Omental fat pad (tissue), 4 donors: ENCODE measurements around the gene C6orf47. TPM values are rescaled to one million over a fixed set of nuclear protein-coding genes. Genes with fewer than 3 reads are reported as not detected.

Experiments used
- ATAC-seq: fragments of 150-250 bp; one replicate; pipeline ENCODE4 v1.9.1; 2016; ENCODE audit warnings: mild to moderate bottlenecking, moderate library complexity; ENCODE audit not compliant: low FRiP score
- DNase-seq: peaks from one replicate; pipeline ENCODE4 v3.0.0-alpha.2; 2019; ENCODE audit warnings: low spot score
- total RNA-seq, 4 donors: library from RNA; depleted of rRNA; stranded (reverse); fragments of >200 nt; gene quantifications; one replicate each; pipeline ENCODE4 v1.1.0, GENCODE V29; 2016
- TF ChIP-seq, protein P1 (sequence below), 3 donors: fragments of 450-650 bp; IDR thresholded peaks; one replicate each; pipeline ENCODE4 v1.5.1; 2016 to 2017; ENCODE audit warnings: antibody characterized with exemption in 3 of 3, mild to moderate bottlenecking in 3 of 3, moderate library complexity in 2 of 3

The C6orf47 gene
- total RNA-seq, 4 donors from 2014 or later = 16.8 to 24.7 (median 21.2) TPM

DNA sequence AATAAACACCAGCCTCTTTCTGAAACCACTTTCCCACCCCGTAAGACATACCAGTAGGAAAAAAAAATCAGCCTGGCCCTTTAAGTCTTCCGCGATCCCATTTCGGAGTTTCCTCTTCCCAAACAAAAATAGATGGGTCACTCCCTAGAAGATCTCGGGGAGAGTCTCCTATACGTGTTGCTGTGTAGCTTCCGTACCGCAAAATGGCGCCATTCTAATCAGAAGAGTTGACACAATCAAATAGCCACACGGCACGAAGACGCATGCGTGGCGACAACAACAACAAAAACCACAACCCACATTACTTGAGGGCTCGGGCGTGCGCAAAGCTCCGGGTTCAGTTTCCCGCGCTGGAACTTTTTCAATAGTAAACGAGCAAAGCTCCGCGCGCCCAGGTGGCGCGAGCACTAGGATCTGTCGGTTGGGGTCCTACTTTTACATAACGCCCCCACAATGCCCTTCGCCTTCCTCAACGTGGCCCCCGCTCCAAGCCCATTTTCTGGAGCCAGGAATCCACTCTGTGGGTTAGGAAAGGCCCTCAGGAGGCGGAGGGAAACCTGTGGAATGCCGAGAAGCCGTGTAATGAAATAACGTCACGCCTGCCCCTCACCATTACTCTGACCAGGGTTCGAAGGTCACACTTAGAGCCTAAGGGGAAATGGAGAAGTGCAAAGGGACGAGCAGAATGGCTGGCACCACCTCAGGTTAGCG lies 4.4 kb upstream of the C6orf47 start, which contains the start of gene GPANK1:
Gene GPANK1 (minus strand): TSS at position 208 of the 711 bp plus-strand sequence. CDS start 519 bp downstream, outside the sequence.
- peak; percentile 43 for ATAC-seq
- TF ChIP-seq, protein P1, sequence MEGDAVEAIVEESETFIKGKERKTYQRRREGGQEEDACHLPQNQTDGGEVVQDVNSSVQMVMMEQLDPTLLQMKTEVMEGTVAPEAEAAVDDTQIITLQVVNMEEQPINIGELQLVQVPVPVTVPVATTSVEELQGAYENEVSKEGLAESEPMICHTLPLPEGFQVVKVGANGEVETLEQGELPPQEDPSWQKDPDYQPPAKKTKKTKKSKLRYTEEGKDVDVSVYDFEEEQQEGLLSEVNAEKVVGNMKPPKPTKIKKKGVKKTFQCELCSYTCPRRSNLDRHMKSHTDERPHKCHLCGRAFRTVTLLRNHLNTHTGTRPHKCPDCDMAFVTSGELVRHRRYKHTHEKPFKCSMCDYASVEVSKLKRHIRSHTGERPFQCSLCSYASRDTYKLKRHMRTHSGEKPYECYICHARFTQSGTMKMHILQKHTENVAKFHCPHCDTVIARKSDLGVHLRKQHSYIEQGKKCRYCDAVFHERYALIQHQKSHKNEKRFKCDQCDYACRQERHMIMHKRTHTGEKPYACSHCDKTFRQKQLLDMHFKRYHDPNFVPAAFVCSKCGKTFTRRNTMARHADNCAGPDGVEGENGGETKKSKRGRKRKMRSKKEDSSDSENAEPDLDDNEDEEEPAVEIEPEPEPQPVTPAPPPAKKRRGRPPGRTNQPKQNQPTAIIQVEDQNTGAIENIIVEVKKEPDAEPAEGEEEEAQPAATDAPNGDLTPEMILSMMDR (IDR thresholded peaks at IDR 0.05) = no peak
- peak; percentile 78 for DNase-seq

DNA sequence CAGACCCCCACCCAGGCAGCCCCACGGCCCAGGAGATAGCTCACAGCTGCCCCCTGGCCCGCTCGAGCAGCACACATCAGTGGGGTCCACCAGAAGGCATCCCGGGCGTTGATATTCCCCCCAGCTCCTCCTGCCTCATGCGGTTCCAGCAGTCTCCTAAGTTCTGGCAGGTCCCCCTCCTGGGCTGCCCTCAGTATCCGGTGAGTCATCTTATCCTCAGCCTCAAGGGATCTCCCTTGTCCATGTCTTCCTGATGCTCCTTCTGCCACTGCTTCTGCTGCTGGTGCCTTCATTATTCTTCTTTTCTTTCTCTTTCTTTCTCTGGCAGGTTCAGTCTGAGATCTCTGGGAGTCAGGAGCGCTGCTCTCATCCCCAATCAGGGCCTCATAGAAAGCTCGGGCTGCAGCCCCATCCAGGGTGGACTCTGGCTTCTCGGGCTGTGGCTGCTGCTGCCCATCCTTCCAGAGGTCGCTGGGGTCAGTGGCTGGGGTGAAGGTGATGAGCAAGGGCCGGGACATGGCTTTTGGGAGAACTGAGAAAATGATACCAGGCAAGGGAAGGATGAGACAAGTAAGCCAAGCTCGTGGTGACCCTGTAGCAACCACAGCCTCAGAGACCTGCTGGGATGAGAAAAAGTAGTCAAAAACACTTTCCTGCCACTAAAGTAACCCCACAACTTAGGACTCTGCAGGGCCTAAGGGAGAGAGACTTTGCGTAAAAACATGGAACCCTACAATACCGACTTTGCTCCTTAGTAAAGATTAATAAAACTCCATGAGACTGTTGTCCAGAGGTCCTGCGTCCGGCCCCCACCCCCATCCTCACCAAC lies 3.6 kb upstream of the C6orf47 start:
- DNase-seq (no peak), ATAC-seq (no peak)
- TF ChIP-seq, protein P1 (IDR thresholded peaks at IDR 0.05) = no peak

DNA sequence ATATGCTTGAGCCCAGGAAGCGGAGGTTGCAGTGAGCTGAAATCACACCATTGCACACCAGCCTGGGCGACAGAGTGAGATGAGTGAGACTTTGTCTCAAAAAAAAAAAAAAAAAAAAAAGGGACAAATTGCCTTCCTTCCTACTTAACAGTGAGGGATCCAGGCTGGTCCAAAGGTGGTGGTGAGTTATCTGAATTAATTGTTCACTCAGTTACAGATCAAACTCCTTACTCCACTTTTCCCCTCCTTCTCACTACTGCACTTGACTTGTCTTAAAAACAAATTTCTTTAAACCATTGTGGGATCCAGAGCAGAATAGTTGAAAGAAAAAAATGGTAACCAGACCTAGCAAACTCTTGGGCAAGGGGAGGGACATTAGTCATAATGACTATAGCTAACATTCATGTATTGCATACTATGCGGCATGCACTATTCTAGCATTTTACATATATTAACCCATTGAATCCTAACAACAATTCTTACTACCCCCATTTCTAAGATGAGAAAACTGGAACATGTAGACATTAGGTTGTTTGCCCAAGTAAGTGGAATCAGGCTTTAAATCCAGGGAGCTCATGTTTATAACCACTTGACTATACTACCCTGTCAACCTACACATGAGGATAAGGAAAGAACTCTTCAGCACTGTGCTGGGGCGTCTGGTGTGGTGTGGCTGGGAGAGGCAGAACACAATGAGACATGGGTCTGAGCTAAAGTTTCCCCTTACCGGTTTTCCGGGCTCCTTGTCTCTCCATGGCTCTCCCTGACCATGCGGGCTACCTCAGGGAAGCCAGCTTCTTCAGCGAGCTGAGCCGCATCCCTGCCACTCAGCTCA lies 2.8 kb upstream of the C6orf47 start:
- no peak for ATAC-seq
- no peak for DNase-seq
- TF ChIP-seq, protein P1 (IDR thresholded peaks at IDR 0.05) = no peak

DNA sequence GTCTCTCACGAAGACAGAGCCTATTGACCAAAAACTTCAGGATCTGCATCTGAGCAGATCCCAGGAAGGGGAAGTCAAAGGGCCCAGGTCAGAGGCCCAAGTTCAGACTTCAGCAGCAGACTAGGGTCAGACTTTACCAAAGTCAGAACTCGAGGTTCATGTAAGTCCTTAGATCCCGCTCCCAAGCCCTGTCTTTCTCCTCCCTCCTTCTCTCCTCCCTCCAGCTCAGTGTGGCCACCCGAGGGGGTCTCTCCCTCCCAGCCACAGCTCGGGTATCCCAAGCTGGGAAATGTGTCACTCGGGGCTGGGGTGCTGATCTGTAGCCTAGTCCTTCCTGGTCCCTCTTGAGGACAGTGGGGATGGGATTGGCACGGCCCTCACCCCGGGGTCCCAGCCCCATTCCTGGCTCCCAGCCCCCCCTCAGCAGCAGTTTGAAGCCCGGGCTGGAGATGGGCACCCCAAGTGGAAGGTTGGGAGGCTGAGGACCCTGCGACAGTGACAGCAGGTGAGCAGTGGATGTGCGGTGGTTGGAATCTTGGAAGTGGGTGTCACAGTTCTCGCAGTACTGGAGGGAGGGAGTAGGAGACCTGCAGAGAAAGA lies 1.6 kb upstream of the C6orf47 start:
- ATAC-seq (no peak), DNase-seq (no peak)
- TF ChIP-seq, protein P1 (IDR thresholded peaks at IDR 0.05) = no peak

DNA sequence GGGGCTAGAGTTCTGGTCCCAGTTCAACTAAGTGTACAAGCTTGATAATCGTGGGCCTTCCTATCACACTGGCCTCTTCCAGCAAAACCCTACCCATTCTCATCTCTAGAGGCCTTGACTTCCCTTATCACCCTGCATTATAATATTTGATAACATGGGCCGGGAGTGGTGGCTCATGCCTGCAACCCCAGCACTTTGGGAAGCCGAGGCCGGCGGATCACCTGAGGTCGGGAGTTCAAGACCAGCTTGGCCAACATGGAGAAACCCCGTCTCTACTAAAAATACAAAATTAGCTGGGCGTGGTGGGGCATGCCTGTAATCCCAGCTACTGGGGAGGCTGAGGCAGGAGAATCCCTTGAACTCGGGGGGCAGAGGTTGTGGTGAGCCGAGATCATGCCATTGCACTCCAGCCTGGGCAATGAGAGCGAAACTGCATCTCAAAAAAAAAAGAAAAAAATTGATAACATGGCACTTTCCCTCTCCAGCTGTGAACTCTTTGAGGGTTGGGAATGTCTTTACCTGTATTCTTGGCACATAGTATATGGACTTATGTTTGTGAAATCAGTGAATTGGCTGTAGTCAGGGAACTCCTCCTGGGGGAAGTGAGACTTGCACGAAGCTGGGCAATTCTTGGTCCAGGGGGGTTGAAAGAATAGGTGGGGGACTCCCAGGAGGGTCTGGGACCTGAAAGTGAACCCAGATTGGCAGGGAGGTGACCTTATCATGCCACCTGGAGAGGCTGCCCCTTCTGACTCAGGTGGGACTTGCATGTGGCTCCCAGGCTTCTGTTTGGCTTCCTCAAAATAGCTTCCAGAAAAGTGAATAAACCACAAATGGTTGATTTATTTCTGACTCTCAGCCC lies 915 bp upstream of the C6orf47 start:
- TF ChIP-seq, protein P1 (IDR thresholded peaks at IDR 0.05) = no peak
- no peak for ATAC-seq

More for the DNA sequence above, 915 bp upstream of the C6orf47 start:
- no peak for DNase-seq
